HL-60 (cell line): Measurements from ENCODE around the gene KRTAP24-1.

ENCODE experiments used
- DNase-seq, 2 experiments: peaks; one replicate each; pipeline ENCODE4 v3.0.0-alpha.2; 2010 to 2020; ENCODE audit warnings: low read depth in 1 of 2, low spot score in 1 of 2
- H3K27ac ChIP-seq: fragments of 250-450 bp; sonication (Bioruptor Pico); replicated peaks from 2 replicates; pipeline ENCODE4 v1.5.1; 2020; ENCODE audit warnings: mild to moderate bottlenecking, moderate library complexity
- H3K27me3 ChIP-seq: fragments of 250-450 bp; sonication (Bioruptor Pico); 2 replicates; pipeline ENCODE4 v1.5.1; 2021; ENCODE audit warnings: mild to moderate bottlenecking, moderate library complexity; ENCODE audit not compliant: insufficient read depth, poor library complexity, severe bottlenecking
- H3K4me3 ChIP-seq: replicated peaks from 2 replicates; pipeline ENCODE4 v1.5.1; 2011; ENCODE audit warnings: mild to moderate bottlenecking, control low read depth, low read length; ENCODE audit not compliant: insufficient read depth
- CTCF ChIP-seq: IDR thresholded peaks from one replicate; pipeline ENCODE4 v1.5.1; 2011; ENCODE audit warnings: low read length, control low read depth, inconsistent platforms; ENCODE audit not compliant: insufficient read depth
- GABPA ChIP-seq: IDR thresholded peaks from 2 replicates; pipeline ENCODE4 v1.6.1; 2012; ENCODE audit warnings: low read depth
- POLR2AphosphoS5 ChIP-seq: IDR thresholded peaks from 2 replicates; pipeline ENCODE4 v1.6.1; 2012; ENCODE audit warnings: low read depth
- REST ChIP-seq: IDR thresholded peaks from 2 replicates; pipeline ENCODE4 v1.6.1; 2012; ENCODE audit warnings: low read depth; ENCODE audit not compliant: insufficient replicate concordance
- SPI1 ChIP-seq: IDR thresholded peaks from 2 replicates; pipeline ENCODE4 v1.6.1; 2012; ENCODE audit warnings: low read depth, mild to moderate bottlenecking, borderline replicate concordance

The KRTAP24-1 gene

GRCh38 chr21:30269803-30270530 lies 12.8 kb downstream of the KRTAP24-1 start:
- no peaks in the 10 kb centered on the region for H3K27me3 ChIP-seq

GRCh38 chr21:30268608-30269197 lies 14.0 kb downstream of the KRTAP24-1 start:
- TF ChIP-seq GABPA (no peak), CTCF (peak; percentile 31)
- Histone ChIP-seq H3K4me3 (no peak overlapping the region), H3K27ac (no peak overlapping the region), H3K27me3 (no peaks in the 10 kb centered on the region)
- peak in 1 of 2 experiments; percentile 23 for DNase-seq

More at GRCh38 chr21:30269803-30270530, 12.8 kb downstream of the KRTAP24-1 start:
- Histone ChIP-seq H3K27ac (no peak overlapping the region), H3K4me3 (no peak overlapping the region)
- no peak for DNase-seq
- no peak for TF ChIP-seq GABPA
- TF ChIP-seq SPI1: no peak
- no peak for TF ChIP-seq CTCF
- no peak for TF ChIP-seq REST
- TF ChIP-seq POLR2AphosphoS5: no peak

DNA sequence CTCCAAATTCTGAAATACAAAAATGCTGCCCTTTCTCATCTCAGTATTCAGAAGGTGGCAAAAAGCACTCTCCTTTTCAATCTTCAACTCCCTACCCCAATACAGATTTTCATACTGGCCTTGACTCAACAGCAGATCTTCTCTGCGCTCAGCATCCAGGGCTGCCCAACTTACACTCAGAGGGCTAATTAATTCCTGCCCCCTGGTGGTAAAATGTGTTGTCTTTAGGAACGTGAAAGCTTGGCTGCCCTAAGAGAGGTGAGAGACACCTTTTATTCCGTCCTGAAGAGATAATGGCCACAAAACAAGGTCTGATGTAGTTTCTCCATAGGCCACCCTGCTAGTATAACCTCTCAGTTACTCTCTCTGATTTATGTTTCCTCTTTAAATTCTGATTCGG lies 25.0 kb downstream of the KRTAP24-1 start:
- Histone ChIP-seq H3K4me3 (no peak overlapping the region), H3K27me3 (peaks cover 3% of the 10 kb centered on the region), H3K27ac (no peak overlapping the region)
- TF ChIP-seq SPI1: no peak
- TF ChIP-seq REST: no peak
- TF ChIP-seq CTCF: no peak
- TF ChIP-seq GABPA: no peak
- no peak for TF ChIP-seq POLR2AphosphoS5
- DNase-seq: no peak
